SIG-M5 treated with dmso at 0.1 percent for 504 hours (cell line): ENCODE data around the gene PPFIBP1.
"Not testable (repeated sequence)": the region's sequence is repeated elsewhere in the genome, so short reads cannot be mapped to it uniquely, and the experiment has no call there.

Experiments used
- DNase-seq: peaks from one replicate; lab custom pipeline; 2025; ENCODE audit not compliant: unreplicated experiment; lab: John Stamatoyannopoulos, UW

The PPFIBP1 gene

DNA sequence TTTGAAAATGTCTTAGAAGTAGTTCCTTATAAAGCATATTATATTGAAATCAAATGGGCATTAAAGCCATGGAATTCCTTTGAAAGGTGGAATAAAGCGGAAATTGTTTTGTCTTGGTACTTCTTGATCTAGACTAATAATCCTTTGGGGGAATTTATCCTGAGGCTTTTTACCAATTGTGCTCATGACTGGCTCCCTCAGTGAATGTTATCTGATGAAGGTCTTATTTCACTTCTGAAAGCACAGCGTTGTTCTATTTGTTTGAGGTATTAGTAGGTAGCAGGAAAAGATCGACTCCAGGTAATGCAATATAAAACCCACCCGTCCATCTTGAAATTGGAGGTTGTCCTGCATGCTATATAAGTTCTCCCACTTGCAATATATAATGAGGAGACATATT, 64.8 kb downstream of the PPFIBP1 start:
- DNase-seq = no peak

DNA sequence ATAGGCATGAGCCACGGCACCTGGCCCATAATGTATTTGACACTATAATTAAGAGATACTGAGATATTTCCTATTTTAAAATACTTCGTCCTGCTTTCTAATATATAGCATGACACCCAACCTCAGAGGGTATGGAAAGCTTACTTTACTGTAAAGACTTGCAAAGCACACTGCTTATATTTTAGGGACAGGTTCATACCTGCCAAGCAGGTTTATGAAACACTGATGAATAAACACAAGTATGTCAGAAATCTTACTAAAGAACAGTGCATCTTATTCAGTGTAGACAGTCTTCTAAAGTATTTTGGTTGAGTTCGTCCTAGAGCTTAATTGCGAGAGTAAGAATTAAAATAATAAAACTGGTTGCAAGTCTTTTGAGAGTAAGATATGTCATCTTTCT, 65.4 kb downstream of the PPFIBP1 start:
- DNase-seq = no peak

DNA sequence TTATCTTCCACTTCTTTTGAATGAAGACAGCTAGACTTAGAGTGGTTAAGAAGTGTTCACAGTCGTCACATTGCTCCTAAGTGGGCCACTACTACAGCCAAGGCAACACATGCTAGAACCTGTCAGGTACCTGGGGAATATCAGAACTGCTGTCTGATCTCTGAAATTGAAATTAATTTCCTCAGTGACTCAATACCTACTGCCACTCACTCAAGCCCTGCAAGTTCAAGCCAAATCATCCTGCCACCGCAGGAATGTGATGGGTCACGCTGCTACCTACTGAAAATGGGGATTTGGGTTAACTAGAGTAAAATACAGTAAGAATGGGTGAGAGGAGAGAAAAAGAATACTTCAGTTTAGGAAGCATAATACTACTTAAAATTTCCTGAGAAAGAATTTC, 67.7 kb downstream of the PPFIBP1 start:
- not testable (repeated sequence) for DNase-seq

DNA sequence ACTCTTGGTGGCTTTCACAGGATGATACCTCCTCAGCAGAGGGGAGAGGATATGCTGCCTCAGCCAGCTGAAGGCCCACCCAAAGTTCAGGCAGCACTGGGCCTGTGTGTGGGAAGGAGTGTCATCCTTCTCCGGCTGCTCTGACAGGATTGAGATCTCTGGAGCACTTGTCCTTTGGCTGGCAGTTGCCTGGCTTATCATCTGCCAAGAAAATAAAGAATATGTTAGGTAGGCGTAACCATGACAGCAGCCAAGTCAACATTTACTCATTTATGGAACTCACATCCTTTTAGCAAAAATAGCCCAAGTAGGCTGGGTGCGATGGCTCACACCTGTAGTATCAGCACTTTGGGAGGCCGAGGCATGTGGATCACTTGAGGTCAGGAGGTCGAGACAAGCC, 68.5 kb downstream of the PPFIBP1 start:
- DNase-seq = no peak

DNA sequence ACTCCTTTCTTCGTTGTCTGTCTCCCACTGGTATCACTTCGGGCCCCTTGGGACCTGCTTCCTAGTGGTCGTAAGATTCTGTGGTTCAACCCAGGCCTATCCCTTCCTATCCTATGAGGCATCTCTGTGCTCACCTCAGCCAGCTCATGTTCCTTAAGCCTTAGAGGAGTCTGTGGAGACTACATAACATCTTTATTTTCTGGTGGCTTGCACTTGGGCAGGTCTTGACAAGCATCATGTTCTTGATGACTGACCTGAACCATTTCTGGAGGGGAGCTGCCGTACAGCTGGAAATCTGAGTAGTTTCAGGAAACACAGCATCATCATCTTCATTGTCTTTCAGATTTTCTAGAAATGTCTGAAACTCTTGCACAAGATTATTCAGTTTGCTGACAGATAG, 69.3 kb downstream of the PPFIBP1 start:
- DNase-seq = no peak

DNA sequence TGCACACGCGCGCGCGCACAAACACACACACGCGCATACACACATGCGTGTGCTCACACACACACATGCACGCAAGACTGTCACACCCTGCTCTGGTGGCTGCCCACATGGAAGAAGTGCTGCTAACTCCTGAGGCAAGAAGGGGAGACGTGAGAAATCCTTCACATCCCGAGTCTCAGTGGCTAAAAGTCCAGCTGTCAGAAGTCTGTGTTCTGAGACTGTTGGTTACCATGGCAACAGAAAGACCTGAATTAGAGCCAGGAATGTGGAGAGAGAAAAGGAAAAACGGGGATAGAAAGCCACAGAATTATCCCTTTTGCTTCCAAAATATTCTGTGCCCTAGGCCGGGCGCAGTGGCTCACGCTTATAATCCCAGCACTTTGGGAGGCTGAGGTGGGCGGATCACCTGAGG, 71.2 kb downstream of the PPFIBP1 start:
- no peak for DNase-seq

DNA sequence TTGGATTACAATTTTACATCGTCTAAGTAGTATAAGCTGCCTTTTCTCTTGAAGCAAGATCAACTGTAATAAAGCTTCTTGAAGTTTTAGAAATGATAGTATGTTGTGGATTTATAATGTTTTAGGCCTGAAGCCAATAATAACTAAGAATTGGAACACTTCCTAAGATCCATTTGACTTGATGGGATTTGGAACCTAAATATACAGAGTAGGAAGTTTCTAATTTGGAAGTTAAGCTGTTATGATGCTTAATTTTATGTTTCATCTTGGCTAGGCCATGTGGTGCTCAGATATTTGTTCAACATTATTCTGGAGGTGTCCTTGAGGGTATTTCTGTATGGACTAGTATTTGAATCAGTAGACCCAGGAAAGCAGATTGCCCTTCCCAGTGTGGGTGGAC, 74.9 kb downstream of the PPFIBP1 start:
- DNase-seq = not testable (repeated sequence)

DNA sequence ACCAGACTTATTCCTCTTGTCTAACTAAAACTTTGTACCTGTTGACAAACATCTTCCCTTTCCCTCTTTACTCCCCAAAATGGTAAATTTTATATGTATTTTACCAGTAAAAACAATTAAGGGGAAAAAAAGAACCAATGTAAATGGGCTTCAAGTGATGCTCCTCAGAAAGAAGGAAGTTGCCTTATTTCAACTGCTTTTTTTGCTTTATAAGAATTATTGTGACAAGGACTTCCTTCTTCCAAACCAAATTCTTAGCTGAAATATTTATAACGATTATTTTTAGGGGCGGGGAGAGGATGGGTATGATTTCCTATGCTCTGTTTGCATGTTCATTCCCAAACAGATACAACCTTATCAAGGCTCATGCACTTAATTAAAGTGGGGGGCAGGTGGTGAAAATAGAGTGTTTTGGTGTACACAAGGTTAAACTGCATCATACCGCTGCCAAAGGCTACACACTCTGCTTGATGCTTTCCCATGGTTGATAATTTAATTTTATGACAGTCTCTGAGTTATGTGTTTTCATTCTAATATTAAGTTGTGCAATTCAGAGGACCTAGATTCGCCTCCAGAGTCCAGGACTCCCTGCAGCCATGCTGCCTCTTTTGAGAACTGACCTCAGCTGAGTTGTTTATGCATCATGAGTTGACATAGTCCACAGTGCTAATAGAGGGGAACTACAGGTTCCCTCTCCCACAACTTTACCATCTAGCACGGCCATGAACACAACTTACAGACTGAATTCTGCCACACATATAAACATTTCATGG, 77.2 kb downstream of the PPFIBP1 start:
- peak; percentile 22 for DNase-seq

DNA sequence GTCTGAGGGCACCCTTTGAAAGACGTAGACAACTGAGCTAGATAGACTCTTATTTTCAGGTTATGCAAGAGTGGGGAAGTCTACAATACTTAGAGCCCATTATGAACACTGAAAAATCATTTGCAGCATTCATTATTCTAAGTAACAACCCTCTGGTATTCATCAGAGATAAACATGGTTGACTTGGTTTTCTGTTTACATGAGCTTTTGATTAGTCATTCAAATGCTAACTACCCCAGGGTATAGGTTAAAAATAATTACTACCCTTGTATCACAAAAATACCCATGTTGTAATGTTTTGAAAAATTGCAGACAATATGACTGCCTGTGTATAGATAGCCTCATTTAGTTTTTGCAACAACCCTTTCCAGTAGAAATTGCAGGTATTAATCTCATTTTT, 78.5 kb downstream of the PPFIBP1 start:
- DNase-seq = no peak

DNA sequence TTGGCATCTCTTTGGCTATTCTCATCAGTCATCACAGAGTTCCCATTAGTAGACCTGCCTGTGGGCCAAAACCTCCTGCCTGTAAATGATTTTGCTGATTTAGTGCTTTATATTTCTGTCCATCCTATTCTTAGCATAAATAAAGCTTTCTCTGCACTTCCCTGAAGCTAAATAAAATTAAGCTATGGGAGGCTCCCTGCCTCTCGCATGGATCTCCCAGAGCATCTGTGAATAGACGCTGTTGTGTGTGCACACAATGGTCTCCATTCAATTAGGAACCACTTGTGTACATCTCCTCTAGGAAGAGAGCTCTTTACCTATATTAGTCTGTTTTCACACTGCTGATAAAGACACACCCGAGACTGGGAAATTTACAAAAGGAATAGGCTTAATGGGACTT, 80.4 kb downstream of the PPFIBP1 start:
- DNase-seq = no peak

DNA sequence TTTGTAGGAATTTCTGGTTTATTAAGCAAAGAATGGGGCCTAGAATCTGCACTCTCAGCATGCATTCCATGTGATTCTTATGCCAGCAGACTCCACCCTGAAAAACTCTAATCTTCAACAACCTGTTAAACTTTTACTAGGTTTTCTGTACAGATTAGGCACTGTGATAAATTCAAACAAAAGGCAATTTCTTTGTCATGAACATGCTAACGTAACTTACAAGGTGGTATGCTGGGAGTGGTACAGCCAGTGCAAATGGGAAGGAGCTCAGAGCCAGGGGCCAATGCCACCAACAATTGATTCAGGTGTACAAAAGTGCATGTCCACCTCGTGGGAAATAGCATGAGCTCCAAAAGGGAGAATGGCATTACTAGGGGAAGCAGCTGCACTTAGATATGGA, 83.0 kb downstream of the PPFIBP1 start:
- DNase-seq = no peak

DNA sequence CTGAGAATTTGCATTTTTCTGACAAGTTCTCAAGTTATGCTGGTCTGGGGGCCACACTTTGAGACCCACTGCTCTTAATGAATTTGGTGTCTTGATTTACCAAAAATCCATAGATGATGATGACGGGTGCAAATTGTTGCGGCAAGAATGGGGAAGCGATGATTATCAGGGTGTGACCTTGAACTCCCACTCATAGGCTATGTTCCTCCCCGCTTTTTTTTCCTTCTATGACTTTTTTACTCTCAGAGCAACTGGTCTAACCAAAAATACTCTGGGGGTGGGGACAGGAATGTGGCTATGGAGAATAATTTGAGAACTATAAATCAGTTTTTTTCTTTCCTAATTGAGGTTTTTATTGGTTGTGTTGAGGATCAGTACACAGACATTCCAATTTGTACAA, 83.6 kb downstream of the PPFIBP1 start:
- DNase-seq = no peak

DNA sequence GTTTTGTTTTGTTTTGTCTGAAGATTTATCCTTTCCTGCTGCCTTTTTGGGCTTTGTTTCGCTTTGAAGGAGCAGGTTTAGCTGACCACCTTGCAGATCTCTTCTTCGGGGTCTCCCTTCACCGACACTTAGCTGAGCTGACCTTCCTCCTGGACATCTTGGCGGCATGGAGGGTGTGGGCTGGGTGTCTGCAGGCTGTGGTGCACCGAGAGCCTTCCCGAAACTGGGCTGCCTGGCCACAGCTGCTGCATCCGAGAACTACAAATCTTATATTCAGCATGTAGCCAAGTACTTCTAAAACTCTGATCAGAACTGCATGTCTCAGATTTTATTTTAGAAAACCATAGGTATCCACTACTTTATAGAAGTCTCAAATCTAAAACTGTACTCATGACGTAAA, 84.9 kb downstream of the PPFIBP1 start:
- DNase-seq = no peak

DNA sequence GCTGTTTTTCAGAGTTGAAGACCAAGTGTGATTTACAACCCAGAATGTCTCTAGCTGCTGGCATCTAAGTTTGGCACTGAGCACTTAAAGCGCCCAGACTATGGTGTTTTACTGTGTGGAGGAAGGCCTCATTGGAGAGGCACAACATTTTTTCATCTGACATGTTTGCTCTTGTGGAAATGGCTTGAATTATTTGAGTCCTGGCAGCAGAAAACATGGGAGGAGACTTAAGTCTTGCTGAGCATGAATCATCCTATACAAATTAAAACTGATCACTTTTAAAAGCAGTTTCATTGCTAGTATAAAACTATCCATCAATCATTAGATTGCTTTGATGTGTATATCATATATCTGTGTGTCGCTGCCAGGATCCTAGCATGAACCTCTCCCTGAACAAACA, 86.4 kb downstream of the PPFIBP1 start:
- no peak for DNase-seq

DNA sequence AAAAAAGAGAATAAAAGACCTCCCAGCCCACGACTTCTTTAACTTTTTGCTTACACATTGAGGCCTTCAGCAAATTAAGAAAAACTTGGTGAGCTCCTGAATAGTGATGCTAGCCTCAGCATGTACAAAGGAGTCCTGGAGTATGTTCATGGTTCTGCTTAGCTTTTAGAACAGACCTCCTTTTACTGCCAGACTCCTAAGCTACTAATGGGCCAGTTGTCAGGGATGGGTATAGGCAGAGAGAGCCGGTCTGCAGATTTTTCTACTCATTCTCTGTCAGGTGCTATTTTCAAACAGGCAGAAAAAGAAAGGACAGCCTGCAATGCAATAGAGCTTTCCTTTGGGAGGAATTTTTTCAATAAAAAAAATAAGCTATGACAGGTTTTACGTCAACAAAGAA, 90.4 kb downstream of the PPFIBP1 start:
- DNase-seq = no peak

DNA sequence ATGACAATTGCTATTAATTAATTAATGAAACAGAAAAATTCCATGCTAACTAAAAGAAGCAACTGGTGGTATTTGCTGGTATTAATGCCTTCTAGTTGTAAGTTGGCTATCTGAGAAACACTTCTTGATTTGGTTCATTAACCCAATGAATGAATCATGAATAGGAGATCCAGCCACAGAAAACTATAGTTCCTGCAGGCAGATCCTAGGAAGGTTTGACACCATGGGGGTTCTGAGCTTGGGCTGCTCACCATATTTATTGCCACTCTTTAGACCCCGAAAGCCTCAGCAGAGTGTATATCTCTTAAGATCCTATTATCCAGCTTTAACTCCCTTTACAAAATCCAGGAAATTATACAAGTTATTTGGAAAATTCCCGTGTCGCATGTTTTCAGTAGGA, 90.9 kb downstream of the PPFIBP1 start:
- no peak for DNase-seq

DNA sequence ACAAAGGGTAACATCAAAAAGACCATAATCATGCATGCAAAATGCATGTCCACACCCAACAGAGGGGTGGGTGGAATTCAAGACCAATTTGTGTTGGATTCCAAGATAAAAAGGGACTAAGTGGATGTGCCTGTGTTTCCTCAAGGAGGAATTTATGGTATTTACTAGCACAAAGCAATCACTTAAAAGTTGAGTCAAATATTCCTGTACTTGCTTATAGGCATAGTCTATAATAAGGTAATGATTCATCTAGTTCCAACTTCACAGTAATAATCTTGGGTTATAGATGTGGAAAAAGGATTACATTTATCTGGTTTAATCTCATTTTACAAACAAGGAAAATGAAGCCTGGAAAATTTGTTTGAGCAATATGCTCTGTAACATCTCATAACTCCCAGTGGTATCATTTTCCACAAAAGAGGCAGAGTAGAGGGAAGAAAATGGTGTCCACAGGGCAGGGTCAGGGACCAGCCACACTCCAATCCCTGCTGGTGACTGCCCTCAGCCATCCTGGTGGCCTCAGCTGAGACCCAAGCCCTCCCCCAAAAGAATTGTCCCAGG, 91.4 kb downstream of the PPFIBP1 start:
- DNase-seq = no peak

DNA sequence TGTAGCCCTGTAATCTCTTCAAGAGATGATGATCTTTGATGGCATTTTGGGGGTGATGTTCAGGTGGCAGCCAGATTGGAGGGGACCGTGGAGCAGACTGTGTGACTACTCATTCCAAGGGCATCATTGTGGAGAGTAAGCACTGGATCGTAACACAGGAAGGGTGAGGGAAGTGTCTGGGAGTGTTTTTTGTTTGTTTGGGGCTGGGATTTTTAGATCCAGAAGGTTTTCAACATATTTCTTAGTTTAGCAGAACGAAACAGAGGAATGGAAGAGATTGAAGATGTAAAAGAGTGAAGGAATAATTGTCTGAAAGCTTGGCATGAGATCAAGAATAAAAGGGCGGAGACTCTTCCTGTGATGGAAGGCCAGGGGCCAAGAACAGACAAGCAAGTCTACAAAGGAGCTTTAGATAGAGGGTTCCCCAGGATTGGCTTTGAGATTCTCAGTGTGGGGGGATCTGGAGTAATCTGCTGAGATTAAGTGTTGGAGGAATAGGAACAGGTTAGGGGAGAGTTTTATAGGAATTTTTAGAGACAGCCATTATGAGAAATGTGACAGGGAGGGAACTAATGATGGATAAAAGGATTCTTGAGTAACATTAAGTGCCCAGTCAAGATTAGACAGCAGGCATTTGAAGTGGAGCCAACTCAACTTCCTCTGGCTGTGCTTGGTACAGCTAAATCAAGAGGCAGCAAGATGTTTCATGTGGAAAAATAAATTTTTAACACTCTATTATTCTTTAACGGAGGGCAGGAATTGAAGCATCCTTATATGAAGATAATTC, 92.5 kb downstream of the PPFIBP1 start:
- no peak for DNase-seq

DNA sequence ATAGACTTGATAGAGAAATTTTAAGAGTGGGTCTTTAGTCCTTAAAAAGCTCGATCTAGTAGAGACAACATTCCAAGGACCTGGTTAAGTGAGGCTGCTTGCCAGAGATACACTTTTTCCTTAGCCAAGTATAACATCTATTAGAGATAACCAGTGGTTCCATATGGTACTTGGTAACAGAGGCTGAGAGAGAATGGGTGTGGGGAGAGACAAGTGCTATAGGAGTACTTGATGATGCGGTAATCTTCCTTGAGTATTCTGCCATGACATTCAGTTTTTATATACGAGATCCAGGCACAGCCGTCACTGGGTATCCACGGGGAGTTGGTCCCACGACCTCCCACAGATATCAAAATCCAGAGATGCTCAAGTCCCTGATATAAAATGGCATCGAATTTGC, 94.8 kb downstream of the PPFIBP1 start:
- no peak for DNase-seq

DNA sequence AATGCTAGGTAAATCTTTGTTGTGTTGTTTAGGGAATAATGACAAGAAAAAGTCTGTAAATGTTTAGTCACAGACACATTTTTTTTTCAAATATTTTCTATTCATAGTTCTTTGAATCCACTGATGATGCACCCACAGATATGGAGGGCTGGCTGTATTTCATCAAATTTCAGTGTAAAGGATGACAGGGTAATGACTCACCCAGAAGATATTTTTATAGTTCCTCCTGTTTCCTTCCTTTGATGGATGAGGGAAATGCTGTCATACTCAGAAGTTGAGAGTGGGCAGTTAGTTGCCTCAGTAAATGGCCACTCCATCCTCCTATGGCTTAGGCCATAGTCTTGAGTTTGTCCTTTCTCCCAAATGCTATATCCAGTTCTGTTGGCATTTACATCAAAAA, 95.3 kb downstream of the PPFIBP1 start:
- peak; percentile 56 for DNase-seq

DNA sequence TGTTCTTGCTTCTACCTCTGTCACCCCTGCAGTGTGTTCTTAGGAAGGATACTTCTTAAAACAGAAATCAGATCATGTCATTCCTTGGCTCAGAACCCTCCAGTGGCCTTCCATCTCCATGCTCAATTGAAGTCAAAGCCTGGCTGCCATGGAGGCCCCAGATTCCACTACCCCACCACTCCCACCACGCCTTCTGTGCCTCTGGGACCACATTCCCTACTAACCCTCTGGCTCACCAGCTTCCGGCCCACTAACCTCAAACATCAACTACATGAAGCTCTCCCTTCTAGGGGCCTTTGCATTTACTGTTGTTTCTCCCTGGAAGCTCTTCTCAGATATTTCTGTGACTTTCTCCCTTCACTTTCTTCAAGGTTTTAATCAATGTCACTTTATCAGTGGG, 96.1 kb downstream of the PPFIBP1 start:
- no peak for DNase-seq
